ENCODE data around the gene CASP5.

DNA sequence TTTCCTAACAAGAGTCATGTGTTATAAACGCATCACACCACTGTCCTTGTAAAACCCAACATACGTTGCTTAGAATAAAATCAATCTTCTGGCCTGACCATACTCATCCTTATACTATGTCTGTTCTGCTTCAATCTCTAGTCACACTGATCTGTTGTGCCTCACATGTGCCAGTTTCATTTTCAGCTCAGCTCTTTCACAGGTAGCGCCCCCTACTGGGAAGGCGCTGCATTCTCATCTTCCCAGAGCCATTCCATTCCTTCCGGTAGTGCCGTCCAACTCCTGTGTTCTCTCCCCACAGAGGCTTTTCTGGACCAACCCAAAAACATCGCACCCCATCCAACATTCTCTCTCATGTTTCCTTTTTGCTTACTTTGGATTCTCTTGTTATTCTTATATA, 22.2 kb downstream of the CASP5 start:
- TF ChIP-seq, protein P1, sequence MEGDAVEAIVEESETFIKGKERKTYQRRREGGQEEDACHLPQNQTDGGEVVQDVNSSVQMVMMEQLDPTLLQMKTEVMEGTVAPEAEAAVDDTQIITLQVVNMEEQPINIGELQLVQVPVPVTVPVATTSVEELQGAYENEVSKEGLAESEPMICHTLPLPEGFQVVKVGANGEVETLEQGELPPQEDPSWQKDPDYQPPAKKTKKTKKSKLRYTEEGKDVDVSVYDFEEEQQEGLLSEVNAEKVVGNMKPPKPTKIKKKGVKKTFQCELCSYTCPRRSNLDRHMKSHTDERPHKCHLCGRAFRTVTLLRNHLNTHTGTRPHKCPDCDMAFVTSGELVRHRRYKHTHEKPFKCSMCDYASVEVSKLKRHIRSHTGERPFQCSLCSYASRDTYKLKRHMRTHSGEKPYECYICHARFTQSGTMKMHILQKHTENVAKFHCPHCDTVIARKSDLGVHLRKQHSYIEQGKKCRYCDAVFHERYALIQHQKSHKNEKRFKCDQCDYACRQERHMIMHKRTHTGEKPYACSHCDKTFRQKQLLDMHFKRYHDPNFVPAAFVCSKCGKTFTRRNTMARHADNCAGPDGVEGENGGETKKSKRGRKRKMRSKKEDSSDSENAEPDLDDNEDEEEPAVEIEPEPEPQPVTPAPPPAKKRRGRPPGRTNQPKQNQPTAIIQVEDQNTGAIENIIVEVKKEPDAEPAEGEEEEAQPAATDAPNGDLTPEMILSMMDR (IDR thresholded peaks at IDR 0.05), result peak in 2 of 6 experiments; percentile 7 to 31
- no peak for TF ChIP-seq POLR2A (IDR thresholded peaks at IDR 0.05)

Measured in thyroid gland (tissue), 4 donors.